ENCODE data around the gene SDK1.

DNA sequence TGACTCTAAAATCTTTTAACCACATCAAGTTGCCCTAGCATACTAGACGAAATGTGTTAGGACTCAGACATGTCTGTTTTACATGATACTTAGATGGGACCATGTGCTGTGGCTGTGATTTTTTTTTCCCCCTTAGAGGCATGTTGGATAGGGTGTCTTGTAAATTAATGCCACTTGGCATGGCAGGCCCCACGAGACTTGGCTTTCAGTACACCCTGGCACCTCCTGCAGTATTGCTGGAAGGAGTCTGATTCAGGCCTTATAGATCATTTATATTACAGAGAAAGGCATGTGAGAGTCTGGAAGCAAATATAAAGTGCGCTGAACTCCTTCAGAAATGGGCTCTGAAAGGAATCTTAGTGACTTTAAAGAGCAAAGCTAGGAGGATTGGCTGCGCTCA, 494.1 kb downstream of the SDK1 start:
- TF ChIP-seq, protein P1, sequence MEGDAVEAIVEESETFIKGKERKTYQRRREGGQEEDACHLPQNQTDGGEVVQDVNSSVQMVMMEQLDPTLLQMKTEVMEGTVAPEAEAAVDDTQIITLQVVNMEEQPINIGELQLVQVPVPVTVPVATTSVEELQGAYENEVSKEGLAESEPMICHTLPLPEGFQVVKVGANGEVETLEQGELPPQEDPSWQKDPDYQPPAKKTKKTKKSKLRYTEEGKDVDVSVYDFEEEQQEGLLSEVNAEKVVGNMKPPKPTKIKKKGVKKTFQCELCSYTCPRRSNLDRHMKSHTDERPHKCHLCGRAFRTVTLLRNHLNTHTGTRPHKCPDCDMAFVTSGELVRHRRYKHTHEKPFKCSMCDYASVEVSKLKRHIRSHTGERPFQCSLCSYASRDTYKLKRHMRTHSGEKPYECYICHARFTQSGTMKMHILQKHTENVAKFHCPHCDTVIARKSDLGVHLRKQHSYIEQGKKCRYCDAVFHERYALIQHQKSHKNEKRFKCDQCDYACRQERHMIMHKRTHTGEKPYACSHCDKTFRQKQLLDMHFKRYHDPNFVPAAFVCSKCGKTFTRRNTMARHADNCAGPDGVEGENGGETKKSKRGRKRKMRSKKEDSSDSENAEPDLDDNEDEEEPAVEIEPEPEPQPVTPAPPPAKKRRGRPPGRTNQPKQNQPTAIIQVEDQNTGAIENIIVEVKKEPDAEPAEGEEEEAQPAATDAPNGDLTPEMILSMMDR (conservative IDR thresholded peaks at IDR 0.05; ENCODE audit: low read length) = no peak
- no peak for TF ChIP-seq EZH2phosphoT487 (IDR thresholded peaks at IDR 0.05; ENCODE audit: borderline replicate concordance, low read depth, low read length)

All from OCI-LY7 (cell line).